Hepatocyte (in vitro differentiated cells): ENCODE measurements around the gene SRRM4. TPM values are rescaled to one million over a fixed set of nuclear protein-coding genes. Genes with fewer than 3 reads are reported as not detected.
A peak's percentile ranks its signal among the peaks of the same experiment; 100 is the strongest.

Experiments used
- DNase-seq: peaks from one replicate; pipeline ENCODE4 v3.0.0-alpha.2; 2016; ENCODE audit warnings: low spot score
- H2AFZ ChIP-seq: fragments of 200-600 bp; sonication (generic); 2 replicates; pipeline ENCODE4 v1.6.0; 2016; ENCODE audit warnings: antibody characterized with exemption, mild to moderate bottlenecking
- H3K27ac ChIP-seq: fragments of 200-600 bp; sonication (generic); 2 replicates; pipeline ENCODE4 v1.5.1; 2016; ENCODE audit warnings: mild to moderate bottlenecking
- H3K27me3 ChIP-seq: fragments of 200-600 bp; sonication (generic); 2 replicates; pipeline ENCODE4 v1.6.1; 2016
- H3K36me3 ChIP-seq: fragments of 200-600 bp; sonication (generic); replicated peaks from 2 replicates; pipeline ENCODE4 v1.5.1; 2016; ENCODE audit warnings: low read depth; ENCODE audit not compliant: insufficient read depth
- H3K4me1 ChIP-seq: fragments of 200-600 bp; sonication (generic); 2 replicates; pipeline ENCODE4 v1.5.1; 2016; ENCODE audit warnings: mild to moderate bottlenecking, moderate library complexity; ENCODE audit not compliant: insufficient read depth
- H3K4me2 ChIP-seq: fragments of 200-600 bp; sonication (generic); 2 replicates; pipeline ENCODE4 v1.6.0; 2016
- H3K4me3 ChIP-seq: fragments of 200-600 bp; sonication (generic); 2 replicates; pipeline ENCODE4 v1.5.1; 2016; ENCODE audit warnings: mild to moderate bottlenecking
- H3K79me2 ChIP-seq: fragments of 200-600 bp; sonication (generic); 2 replicates; pipeline ENCODE4 v1.6.0; 2017; ENCODE audit warnings: mild to moderate bottlenecking
- H3K9me2 ChIP-seq: fragments of 200-600 bp; sonication (generic); replicated peaks from 2 replicates; pipeline ENCODE4 v1.6.0; 2017; ENCODE audit warnings: mild to moderate bottlenecking; ENCODE audit not compliant: insufficient read depth
- H3K9me3 ChIP-seq: fragments of 200-600 bp; sonication (generic); 2 replicates; pipeline ENCODE4 v1.5.1; 2016; ENCODE audit warnings: low read depth, mild to moderate bottlenecking
- H4K20me1 ChIP-seq: fragments of 200-600 bp; sonication (generic); 2 replicates; pipeline ENCODE4 v1.6.0; 2016; ENCODE audit warnings: mild to moderate bottlenecking; ENCODE audit not compliant: insufficient read depth, poor library complexity, severe bottlenecking
- EZH2 ChIP-seq: fragments of 200-600 bp; sonication (generic); IDR thresholded peaks from 2 replicates; pipeline ENCODE4 v1.6.1; 2016; ENCODE audit warnings: antibody characterized with exemption, mild to moderate bottlenecking, borderline replicate concordance
- EZH2phosphoT487 ChIP-seq: fragments of 200-600 bp; sonication (generic); IDR thresholded peaks from one replicate; pipeline ENCODE4 v1.6.1; 2018; ENCODE audit warnings: antibody characterized with exemption, mild to moderate bottlenecking, low read depth, moderate library complexity; ENCODE audit not compliant: unreplicated experiment, severe bottlenecking
- WGBS: methylation state at CpG from one replicate; pipeline ENCODE4 v1.1.6; 2016; ENCODE audit warnings: low lambda C conversion rate; ENCODE audit errors: missing lambda C conversion rate; 5-methylcytosine and 5-hydroxymethylcytosine counted together
- polyA plus RNA-seq: library from polyadenylated mRNA; unstranded; fragments of >200 nt; fragmentation: Nextera tagmentation; extraction: Ambion mirVana; gene quantifications from 2 replicates; pipeline ENCODE4 v1.2.1, GENCODE V29; 2016
- total RNA-seq: library from RNA; depleted of rRNA; stranded (reverse); fragments of >200 nt; gene quantifications from 2 replicates; pipeline ENCODE4 v1.2.3, GENCODE V29; 2014
- TF ChIP-seq, protein P1 (sequence below): fragments of 200-600 bp; sonication (generic); IDR thresholded peaks from 2 replicates; pipeline ENCODE4 v1.5.1; 2016; ENCODE audit warnings: antibody characterized with exemption, mild to moderate bottlenecking; ENCODE audit not compliant: poor library complexity

The SRRM4 gene
- total RNA-seq (0.03 and 0.08 TPM in 2 replicates), polyA plus RNA-seq (0.01 and 0.05 TPM in 2 replicates)

- whole genome bisulfite sequencing = 2% methylated on average over 52 of the region's 64 CpGs
- TF ChIP-seq EZH2 = peak; percentile 30
- TF ChIP-seq, protein P1, sequence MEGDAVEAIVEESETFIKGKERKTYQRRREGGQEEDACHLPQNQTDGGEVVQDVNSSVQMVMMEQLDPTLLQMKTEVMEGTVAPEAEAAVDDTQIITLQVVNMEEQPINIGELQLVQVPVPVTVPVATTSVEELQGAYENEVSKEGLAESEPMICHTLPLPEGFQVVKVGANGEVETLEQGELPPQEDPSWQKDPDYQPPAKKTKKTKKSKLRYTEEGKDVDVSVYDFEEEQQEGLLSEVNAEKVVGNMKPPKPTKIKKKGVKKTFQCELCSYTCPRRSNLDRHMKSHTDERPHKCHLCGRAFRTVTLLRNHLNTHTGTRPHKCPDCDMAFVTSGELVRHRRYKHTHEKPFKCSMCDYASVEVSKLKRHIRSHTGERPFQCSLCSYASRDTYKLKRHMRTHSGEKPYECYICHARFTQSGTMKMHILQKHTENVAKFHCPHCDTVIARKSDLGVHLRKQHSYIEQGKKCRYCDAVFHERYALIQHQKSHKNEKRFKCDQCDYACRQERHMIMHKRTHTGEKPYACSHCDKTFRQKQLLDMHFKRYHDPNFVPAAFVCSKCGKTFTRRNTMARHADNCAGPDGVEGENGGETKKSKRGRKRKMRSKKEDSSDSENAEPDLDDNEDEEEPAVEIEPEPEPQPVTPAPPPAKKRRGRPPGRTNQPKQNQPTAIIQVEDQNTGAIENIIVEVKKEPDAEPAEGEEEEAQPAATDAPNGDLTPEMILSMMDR = no peak
- Histone ChIP-seq H3K27me3 (peaks cover 63% of the 10 kb centered on the region), H3K4me1 (no peaks in the 10 kb centered on the region), H4K20me1 (no peaks in the 10 kb centered on the region), H3K4me3 (no peak within 1 kb of the TSS), H3K36me3 (no peaks in the 10 kb centered on the region), H3K4me2 (peak within 1 kb of the TSS; percentile 72), H3K79me2 (no peaks in the 10 kb centered on the region), H3K27ac (no peak within 1 kb of the TSS), H3K9me2 (no peaks in the 10 kb centered on the region), H3K9me3 (no peaks in the 10 kb centered on the region), H2AFZ (no peak within 1 kb of the TSS)
- peak; percentile 63 for DNase-seq
Observed at GRCh38 chr12:118981285-118982211, at the start of gene SRRM4. Gene SRRM4 (plus strand): TSS chr12:118981541. CDS start chr12:118981883, 342 bp downstream.

- no peak for DNase-seq
- Histone ChIP-seq H3K36me3 (no peaks in the 10 kb centered on the region), H3K9me3 (no peaks in the 10 kb centered on the region), H3K27me3 (peaks cover 4% of the 10 kb centered on the region), H3K4me1 (no peaks in the 10 kb centered on the region), H2AFZ (no peak overlapping the region), H3K9me2 (no peaks in the 10 kb centered on the region), H3K79me2 (no peaks in the 10 kb centered on the region), H3K4me2 (no peak overlapping the region), H3K4me3 (no peak overlapping the region), H4K20me1 (no peaks in the 10 kb centered on the region), H3K27ac (no peak overlapping the region)
- TF ChIP-seq, protein P1 = no peak
- no peak for TF ChIP-seq EZH2
- TF ChIP-seq EZH2phosphoT487 = no peak
- 56% methylated on average over 10 of the region's 10 CpGs for WGBS
Observed at GRCh38 chr12:118946256-118946655, 35.1 kb upstream of the SRRM4 start.

DNA sequence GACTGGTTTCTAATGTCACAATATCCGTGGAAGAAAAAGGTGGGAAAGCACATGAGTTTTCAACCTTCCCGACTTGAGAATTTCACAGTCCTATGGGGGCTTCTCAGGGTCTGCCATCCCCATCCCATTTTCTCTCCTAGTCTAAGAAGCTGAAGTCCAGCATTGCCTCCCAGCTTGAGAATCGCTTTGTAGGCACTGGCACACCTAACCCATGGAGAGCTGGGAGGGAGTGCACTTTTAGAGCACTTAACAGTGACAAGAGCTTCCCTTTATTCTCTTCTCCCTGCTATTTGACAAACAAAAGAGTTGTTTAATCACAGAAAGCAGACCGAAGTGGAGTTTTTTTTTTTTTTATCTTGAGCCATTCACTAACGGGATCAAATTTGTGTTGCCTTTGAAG lies 22.8 kb upstream of the SRRM4 start:
- no peak for DNase-seq
- WGBS = 54% methylated on average over 5 of the region's 5 CpGs
- no peaks in the 10 kb centered on the region for H3K4me1 ChIP-seq
- no peaks in the 10 kb centered on the region for H3K79me2 ChIP-seq
- H3K27me3 ChIP-seq = no peaks in the 10 kb centered on the region
- TF ChIP-seq, protein P1 = no peak
- TF ChIP-seq EZH2phosphoT487 (no peak), EZH2 (no peak)
- no peak overlapping the region for H3K27ac ChIP-seq
- no peaks in the 10 kb centered on the region for H3K36me3 ChIP-seq
- H3K9me2 ChIP-seq = no peaks in the 10 kb centered on the region
- H3K4me2 ChIP-seq = no peak overlapping the region
- H3K9me3 ChIP-seq = no peaks in the 10 kb centered on the region
- no peak overlapping the region for H2AFZ ChIP-seq
- H3K4me3 ChIP-seq = no peak overlapping the region
- H4K20me1 ChIP-seq = no peaks in the 10 kb centered on the region
